Lower leg skin (tissue), 4 donors: ENCODE data around the gene SORCS1. TPM values are rescaled to one million over a fixed set of nuclear protein-coding genes. Genes with fewer than 3 reads are reported as not detected.

ENCODE experiments used
- DNase-seq, 2 donors: peaks; one replicate each; pipeline ENCODE4 v3.0.0-alpha.2; 2019; ENCODE audit warnings: low spot score in 2 of 2
- H3K4me3 ChIP-seq: fragments of 200-600 bp; sonication (generic); 2 replicates; pipeline ENCODE4 v1.5.1; 2017; ENCODE audit warnings: mild to moderate bottlenecking, low read depth; ENCODE audit not compliant: poor library complexity, severe bottlenecking
- CTCF ChIP-seq, 3 donors: fragments of 450-650 bp; IDR thresholded peaks; one replicate each; pipeline ENCODE4 v1.5.1; 2016; ENCODE audit warnings: antibody characterized with exemption in 3 of 3, mild to moderate bottlenecking in 3 of 3, moderate library complexity in 2 of 3
- POLR2A ChIP-seq, 2 donors: fragments of 450-650 bp; IDR thresholded peaks; one replicate each; pipeline ENCODE4 v1.6.1; 2016 to 2017; ENCODE audit warnings: antibody characterized with exemption in 2 of 2, mild to moderate bottlenecking in 1 of 2, moderate library complexity in 1 of 2
- WGBS, 2 donors: methylation state at CpG; one replicate each; pipeline ENCODE4 v1.1.5; 2018; 5-methylcytosine and 5-hydroxymethylcytosine counted together
- intact Hi-C: fragments of 100-400 bp; cut with DNase I; formaldehyde crosslinking; loops from one replicate; pipeline ENCODE4 v1.15.0; 2023; ENCODE audit warnings: low total_unique reads
- total RNA-seq, 4 donors: library from RNA; depleted of rRNA; stranded (reverse); fragments of >200 nt; gene quantifications; one replicate each; pipeline ENCODE4 v1.1.0, GENCODE V29; 2016

SORCS1 gene
- total RNA-seq, 4 donors from 2014 or later: 2.2 to 5.3 (median 2.9) TPM

GRCh38 chr10:106857213-106857612, 307.3 kb downstream of the SORCS1 start:
- intact Hi-C loops: no loop called here
- TF ChIP-seq CTCF (IDR thresholded peaks at IDR 0.05): no peak
- no peak for TF ChIP-seq POLR2A (IDR thresholded peaks at IDR 0.05)
- no peak for DNase-seq
- no peak overlapping the region for H3K4me3 ChIP-seq
- WGBS, 2 donors: 85 to 88% methylated on average over 6 of the region's 6 CpGs

- no peak overlapping the region for H3K4me3 ChIP-seq
- DNase-seq: no peak
- TF ChIP-seq CTCF (IDR thresholded peaks at IDR 0.05) (no peak), POLR2A (IDR thresholded peaks at IDR 0.05) (no peak)
- WGBS, 2 donors: 59 to 65% methylated on average over 2 of the region's 2 CpGs
- intact Hi-C loops: no loop called here
Observed at GRCh38 chr10:106836933-106837663, 327.4 kb downstream of the SORCS1 start.

GRCh38 chr10:106832846-106833245, 331.7 kb downstream of the SORCS1 start:
- no peak overlapping the region for H3K4me3 ChIP-seq
- WGBS, 2 donors: 71 to 90% methylated on average over 1 of the region's 1 CpG
- TF ChIP-seq POLR2A (IDR thresholded peaks at IDR 0.05): no peak
- TF ChIP-seq CTCF (IDR thresholded peaks at IDR 0.05): no peak
- DNase-seq: no peak
- intact Hi-C loops: no loop called here

GRCh38 chr10:106830471-106830870, 334.0 kb downstream of the SORCS1 start:
- DNase-seq: no peak
- no peak overlapping the region for H3K4me3 ChIP-seq
- intact Hi-C loops: no loop called here
- WGBS, 2 donors: 83 to 86% methylated on average over 8 of the region's 8 CpGs
- TF ChIP-seq CTCF (IDR thresholded peaks at IDR 0.05): no peak
- TF ChIP-seq POLR2A (IDR thresholded peaks at IDR 0.05): no peak

- TF ChIP-seq POLR2A (IDR thresholded peaks at IDR 0.05): no peak
- TF ChIP-seq CTCF (IDR thresholded peaks at IDR 0.05): no peak
- no peak overlapping the region for H3K4me3 ChIP-seq
- DNase-seq: no peak
- intact Hi-C loops: no loop called here
- 92 to 97% methylated on average over 2 of the region's 2 CpGs for WGBS, 2 donors
Observed at GRCh38 chr10:106830006-106830405, 334.5 kb downstream of the SORCS1 start.

- H3K4me3 ChIP-seq: no peak overlapping the region
- DNase-seq: no peak
- no peak for TF ChIP-seq CTCF (IDR thresholded peaks at IDR 0.05)
- TF ChIP-seq POLR2A (IDR thresholded peaks at IDR 0.05): no peak
- WGBS, 2 donors: 12 to 24% methylated on average over 1 of the region's 1 CpG
- intact Hi-C loops: no loop called here
Observed at GRCh38 chr10:106826716-106827115, 337.8 kb downstream of the SORCS1 start.
